ENCODE data around the gene KIF3C. TPM values are rescaled to one million over a fixed set of nuclear protein-coding genes. Genes with fewer than 3 reads are reported as not detected.
"Not testable (repeated sequence)": the region's sequence is repeated elsewhere in the genome, so short reads cannot be mapped to it uniquely, and the experiment has no call there.

Gene KIF3C
- total and polyA plus RNA-seq, 2 donors (not counting 3 experiments of a cell fraction or from before 2014, with no cell fraction given), result 11.4 to 40.7 TPM

GRCh38 chr2:26000561-26001082 is 18.3 kb upstream of the KIF3C start:
- Histone ChIP-seq H4K20me1 (replicated peaks; ENCODE audit: control insufficient read depth, extremely low read depth, insufficient read depth, low read length) (no peaks in the 10 kb centered on the region), H3K9ac (replicated peaks; ENCODE audit: extremely low read depth, insufficient read depth, low read length) (no peak overlapping the region), H3K27ac (ENCODE audit: insufficient read depth, low read depth, low read length) (no peak overlapping the region), H3K9me1 (replicated peaks; ENCODE audit: control insufficient read depth, extremely low read depth, insufficient read depth, low read length) (no peaks in the 10 kb centered on the region), H3K4me3 (replicated peaks in 1 of 3; ENCODE audit: insufficient read depth in 1 of 3, low read depth in 1 of 3, low read length in 3 of 3) (no peak overlapping the region), H3K36me3 (ENCODE audit: control insufficient read depth in 2 of 2, extremely low read depth in 1 of 2, insufficient read depth in 2 of 2, low read length in 2 of 2) (no peaks in the 10 kb centered on the region), H3K9me3 (replicated peaks; ENCODE audit: control insufficient read depth, insufficient read depth, low read length) (no peaks in the 10 kb centered on the region), H2AFZ (ENCODE audit: low read depth, low read length) (no peak overlapping the region), H3K4me1 (ENCODE audit: control insufficient read depth, extremely low read depth, insufficient read depth, low read length) (peaks cover 21% of the 10 kb centered on the region), H3K79me2 (ENCODE audit: control insufficient read depth, insufficient read depth, low read length) (no peaks in the 10 kb centered on the region), H3K4me2 (ENCODE audit: insufficient read depth, low read length) (no peak overlapping the region), H3K27me3 (ENCODE audit: control insufficient read depth in 2 of 2, insufficient read depth in 2 of 2, low read length in 2 of 2) (no peaks in the 10 kb centered on the region)
- DNase-seq (ENCODE audit: low read depth, low spot score) (no peak), FAIRE-seq (no peak)
- CTCF ChIA-PET, result interaction anchor here (1.8 kb wide), 1 partner anchor 9 kb away, joined by 5 read pairs; no protein-coding TSS in a partner anchor
- dilution Hi-C loops (cut with MboI; ENCODE audit: extremely low pct_ligation_motif_present, low sequenced_read_pairs) (no loop called here), intact Hi-C loops (cut with micrococcal nuclease) (no loop called here)
- BruUV-seq (replicated peaks), result no TSS peak
- TF ChIP-seq POLR2A (IDR thresholded peaks at IDR 0.05; ENCODE audit: low read depth, low read length) (no peak), POLR2AphosphoS5 (IDR thresholded peaks at IDR 0.05; ENCODE audit: insufficient read depth, low read depth, low read length) (no peak), FOS (IDR thresholded peaks at IDR 0.05; ENCODE audit: borderline replicate concordance, insufficient read depth, low read length) (no peak), EZH2 (IDR thresholded peaks at IDR 0.05; ENCODE audit: borderline replicate concordance, low read depth, low read length, severe bottlenecking) (no peak), JUN (IDR thresholded peaks at IDR 0.05; ENCODE audit: borderline replicate concordance, insufficient read depth, insufficient read length, low read depth) (no peak), MYC (IDR thresholded peaks at IDR 0.05; ENCODE audit: low read depth, low read length) (no peak), MAX (IDR thresholded peaks at IDR 0.05; ENCODE audit: insufficient read depth, insufficient read length) (no peak), CTCF (IDR thresholded peaks at IDR 0.05; ENCODE audit: extremely low read depth in 1 of 2, insufficient read depth in 1 of 2, low read depth in 1 of 2, low read length in 2 of 2) (no peak), GATA2 (IDR thresholded peaks at IDR 0.05; ENCODE audit: insufficient read depth, insufficient read length, low read depth, low read length) (no peak)
- POLR2A ChIA-PET, result no interaction called here

GRCh38 chr2:25999406-25999805 is 17.1 kb upstream of the KIF3C start:
- intact Hi-C loops (cut with micrococcal nuclease); FAIRE-seq; H3K9me3 ChIP-seq (replicated peaks; ENCODE audit: control insufficient read depth, insufficient read depth, low read length); H2AFZ ChIP-seq (ENCODE audit: low read depth, low read length); H3K9ac ChIP-seq (replicated peaks; ENCODE audit: extremely low read depth, insufficient read depth, low read length); DNase-seq (ENCODE audit: low read depth, low spot score); H3K27ac ChIP-seq (ENCODE audit: insufficient read depth, low read depth, low read length); H3K4me2 ChIP-seq (ENCODE audit: insufficient read depth, low read length); H4K20me1 ChIP-seq (replicated peaks; ENCODE audit: control insufficient read depth, extremely low read depth, insufficient read depth, low read length); H3K4me3 ChIP-seq (replicated peaks in 1 of 3; ENCODE audit: insufficient read depth in 1 of 3, low read depth in 1 of 3, low read length in 3 of 3); BruUV-seq (replicated peaks); H3K9me1 ChIP-seq (replicated peaks; ENCODE audit: control insufficient read depth, extremely low read depth, insufficient read depth, low read length); H3K27me3 ChIP-seq (ENCODE audit: control insufficient read depth in 2 of 2, insufficient read depth in 2 of 2, low read length in 2 of 2); H3K79me2 ChIP-seq (ENCODE audit: control insufficient read depth, insufficient read depth, low read length); H3K36me3 ChIP-seq (ENCODE audit: control insufficient read depth in 2 of 2, extremely low read depth in 1 of 2, insufficient read depth in 2 of 2, low read length in 2 of 2); dilution Hi-C loops (cut with MboI; ENCODE audit: extremely low pct_ligation_motif_present, low sequenced_read_pairs): not testable (repeated sequence)
- CTCF ChIA-PET, result interaction anchor here (1.8 kb wide), 1 partner anchor 8 kb away, joined by 5 read pairs; no protein-coding TSS in a partner anchor
- POLR2A ChIA-PET, result interaction anchor here (0.6 kb wide), 1 partner anchor 17 kb away, joined by 5 read pairs; the partner anchor contains the start of gene KIF3C
- H3K4me1 ChIP-seq (ENCODE audit: control insufficient read depth, extremely low read depth, insufficient read depth, low read length), result peaks cover 21% of the 10 kb centered on the region

Measured in endothelial cell of umbilical vein (primary cell).